GM13977 (cell line): ENCODE results near the gene RNF34.

Experiments
- DNase-seq: peaks from one replicate; pipeline ENCODE4 v3.0.0; 2012; ENCODE audit warnings: low spot score
- in situ Hi-C: fragments of 300-500 bp; cut with MboI; formaldehyde crosslinking; loops from one replicate; pipeline ENCODE4 v1.12.0; 2022; ENCODE audit warnings: low sequenced_read_pairs, low pct_unique_long_range_greater_than_20kb, mixed read lengths, inconsistent platforms; ENCODE audit not compliant: unreplicated experiment
- TF ChIP-seq, protein P1 (sequence below): IDR thresholded peaks from 2 replicates; pipeline ENCODE4 v1.5.1; 2012; ENCODE audit warnings: mild to moderate bottlenecking, control low read depth; ENCODE audit not compliant: insufficient read depth; ENCODE audit errors: extremely low read depth, missing control alignments

Gene RNF34

DNA sequence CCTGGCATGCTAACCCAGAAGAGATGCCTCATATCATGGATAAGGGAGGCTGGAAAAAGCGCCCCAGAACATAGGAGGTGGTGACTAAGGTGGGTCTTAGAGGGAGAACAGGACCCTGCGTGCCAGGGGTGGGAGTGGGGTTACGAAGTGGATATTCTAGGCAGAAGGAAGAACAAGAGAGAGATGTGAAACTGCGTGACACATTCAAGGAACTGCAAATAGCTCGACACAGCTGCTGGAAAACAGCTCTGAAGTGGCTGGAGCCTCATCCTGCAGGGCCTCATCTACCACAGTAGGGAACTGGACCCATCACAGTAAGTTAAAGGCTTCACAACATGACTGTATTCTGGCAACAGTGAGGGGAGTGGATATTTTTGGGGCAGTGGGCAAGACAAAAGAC lies 61.1 kb downstream of the RNF34 start:
- TF ChIP-seq, protein P1, sequence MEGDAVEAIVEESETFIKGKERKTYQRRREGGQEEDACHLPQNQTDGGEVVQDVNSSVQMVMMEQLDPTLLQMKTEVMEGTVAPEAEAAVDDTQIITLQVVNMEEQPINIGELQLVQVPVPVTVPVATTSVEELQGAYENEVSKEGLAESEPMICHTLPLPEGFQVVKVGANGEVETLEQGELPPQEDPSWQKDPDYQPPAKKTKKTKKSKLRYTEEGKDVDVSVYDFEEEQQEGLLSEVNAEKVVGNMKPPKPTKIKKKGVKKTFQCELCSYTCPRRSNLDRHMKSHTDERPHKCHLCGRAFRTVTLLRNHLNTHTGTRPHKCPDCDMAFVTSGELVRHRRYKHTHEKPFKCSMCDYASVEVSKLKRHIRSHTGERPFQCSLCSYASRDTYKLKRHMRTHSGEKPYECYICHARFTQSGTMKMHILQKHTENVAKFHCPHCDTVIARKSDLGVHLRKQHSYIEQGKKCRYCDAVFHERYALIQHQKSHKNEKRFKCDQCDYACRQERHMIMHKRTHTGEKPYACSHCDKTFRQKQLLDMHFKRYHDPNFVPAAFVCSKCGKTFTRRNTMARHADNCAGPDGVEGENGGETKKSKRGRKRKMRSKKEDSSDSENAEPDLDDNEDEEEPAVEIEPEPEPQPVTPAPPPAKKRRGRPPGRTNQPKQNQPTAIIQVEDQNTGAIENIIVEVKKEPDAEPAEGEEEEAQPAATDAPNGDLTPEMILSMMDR: no peak
- no peak for DNase-seq
- in situ Hi-C loops: no loop called here

DNA sequence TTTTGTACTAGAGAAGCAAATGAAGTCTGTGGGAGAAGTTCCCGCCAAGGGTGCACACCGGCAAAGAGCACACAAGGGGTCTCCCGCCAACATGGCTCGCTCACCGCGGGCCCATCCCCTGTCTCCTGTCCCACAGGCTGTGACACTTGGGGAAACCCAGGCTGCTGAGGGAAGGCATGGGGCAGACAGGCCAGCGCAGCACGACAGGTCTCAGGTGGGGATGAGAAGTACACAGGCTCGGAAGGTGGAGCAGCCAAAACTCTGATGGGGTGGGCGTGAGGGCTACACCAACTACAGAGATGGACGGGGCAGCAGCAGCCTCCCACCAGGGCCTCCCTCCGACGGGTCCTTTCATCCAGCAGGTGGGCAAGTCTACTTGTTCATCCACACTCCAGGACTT lies 64.4 kb downstream of the RNF34 start:
- TF ChIP-seq, protein P1: no peak
- in situ Hi-C loops: no loop called here
- no peak for DNase-seq

DNA sequence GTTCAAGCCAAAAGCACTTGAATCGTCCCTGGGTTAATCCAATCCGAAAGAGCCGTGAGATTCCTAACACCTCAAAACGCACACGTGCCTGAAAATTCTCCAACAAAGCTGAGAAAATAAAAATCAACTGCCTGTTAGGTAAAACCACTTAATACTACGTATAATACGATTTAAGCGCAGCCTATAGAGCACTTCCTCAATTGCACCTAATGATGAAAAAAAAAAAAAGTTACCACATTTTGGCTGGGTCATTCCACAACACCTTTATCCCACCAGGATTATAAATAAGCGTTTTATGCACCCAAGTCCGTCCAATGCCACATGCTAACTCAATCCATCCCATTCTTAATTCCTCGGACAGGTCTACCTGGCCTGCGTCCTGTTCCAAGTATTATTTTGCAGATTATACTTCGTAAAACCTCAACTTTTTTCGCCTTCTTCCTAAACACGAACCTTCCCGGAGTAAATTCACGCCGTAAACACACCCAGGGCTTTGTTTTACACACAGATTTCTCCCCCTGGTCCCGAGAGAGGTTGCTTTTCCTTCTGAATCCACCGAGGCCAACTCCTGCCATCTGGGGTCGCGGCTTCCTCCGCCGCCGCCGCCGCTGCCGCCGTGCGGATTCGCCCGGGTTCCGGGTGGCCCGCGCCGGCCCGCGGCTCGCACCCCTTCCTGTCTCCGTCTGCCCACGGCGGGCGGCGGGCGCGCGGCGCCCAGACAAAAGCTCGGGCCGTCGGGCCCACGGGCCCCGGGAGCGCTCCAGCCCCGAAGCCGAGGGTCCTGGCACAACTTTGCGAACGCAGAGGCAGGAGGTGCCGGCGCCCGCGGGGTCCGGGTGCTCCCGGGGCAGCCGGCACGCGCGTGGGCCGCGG lies 66.2 kb downstream of the RNF34 start:
- no peak for DNase-seq
- in situ Hi-C loops: no loop called here
- TF ChIP-seq, protein P1: peak; percentile 3

DNA sequence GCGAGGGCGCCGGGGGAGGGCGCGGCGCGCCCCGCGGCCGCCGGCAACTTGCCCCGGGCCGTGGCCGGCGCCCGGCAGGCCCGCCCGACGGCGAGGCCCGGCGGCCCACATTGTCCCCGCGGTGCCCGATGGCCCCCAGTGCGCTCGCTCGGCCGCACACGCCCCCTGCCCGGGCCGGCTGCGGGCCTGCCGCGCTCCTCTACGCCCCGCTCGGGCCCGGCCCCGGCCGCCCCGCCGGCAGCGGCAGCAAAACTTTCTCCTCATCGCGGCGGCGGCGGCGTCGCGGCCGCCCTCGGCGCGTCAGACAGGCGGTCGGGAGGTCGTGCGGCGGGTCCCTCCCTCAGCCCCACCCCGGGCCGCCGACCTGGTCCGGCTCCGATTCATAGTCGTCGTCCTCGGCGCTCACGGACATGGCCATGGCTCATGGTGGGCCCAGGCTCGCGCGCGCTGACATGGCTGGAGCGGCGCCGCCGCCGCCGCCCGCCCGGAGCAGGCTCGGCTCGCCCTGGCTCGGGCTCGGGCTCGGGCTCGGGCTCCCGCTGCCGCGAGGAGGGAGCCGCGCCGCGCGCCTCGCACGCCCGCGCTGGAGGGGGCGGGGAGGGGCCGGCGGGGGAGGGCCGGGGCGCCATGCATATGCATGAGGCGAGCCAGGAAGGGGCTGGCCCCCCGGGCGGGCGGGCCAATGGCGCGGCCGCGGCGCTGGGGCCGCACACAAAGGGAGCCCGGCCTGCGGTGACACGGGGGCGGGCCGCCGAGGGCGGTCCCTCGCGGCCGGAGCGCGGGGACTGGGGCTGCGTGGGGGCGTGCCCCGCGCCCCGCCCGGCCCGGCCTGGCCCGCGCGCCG lies 67.1 kb downstream of the RNF34 start:
- DNase-seq: peak; percentile 99
- in situ Hi-C loops: no loop called here

DNA sequence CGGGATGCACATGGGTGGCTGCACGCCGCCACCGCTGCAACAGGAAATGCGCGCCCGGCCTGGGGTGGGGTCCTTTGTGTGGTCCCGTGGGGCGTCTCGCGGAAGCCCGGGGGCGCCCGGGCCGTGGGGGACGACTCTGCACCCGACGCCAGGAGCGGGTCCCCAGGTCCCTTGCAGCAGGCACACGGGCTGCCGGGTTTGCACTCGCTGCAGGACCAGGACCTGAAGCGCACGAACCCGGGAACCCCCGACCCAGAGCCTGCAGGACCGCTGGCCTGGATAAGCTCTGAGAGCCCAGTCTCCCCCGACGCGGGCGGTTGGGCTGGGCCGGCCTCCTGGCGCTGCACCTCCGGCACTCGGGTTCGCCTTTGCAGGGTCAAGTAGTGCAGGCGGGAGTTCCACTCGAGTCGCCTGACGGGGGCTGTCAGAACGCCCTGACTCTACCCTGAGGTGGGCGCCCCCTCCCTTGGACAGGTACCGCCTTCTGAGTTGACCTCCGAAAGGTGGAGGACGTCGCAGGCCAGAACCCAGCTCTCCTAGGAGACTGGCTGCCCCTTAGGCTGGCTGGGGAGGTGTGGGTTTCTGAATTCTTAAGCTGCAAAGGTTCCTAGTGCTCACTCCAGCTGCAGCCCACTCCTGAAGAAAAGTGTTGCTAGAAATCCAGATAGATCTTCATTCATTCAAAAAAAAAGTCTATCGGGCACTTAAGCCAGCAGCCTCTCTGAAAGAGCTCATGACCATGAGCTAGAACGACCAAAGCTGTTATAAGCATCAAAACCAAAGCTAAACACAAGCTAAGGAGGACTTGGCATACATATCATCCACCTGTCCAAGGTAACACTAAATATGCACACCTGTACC lies 68.0 kb downstream of the RNF34 start:
- DNase-seq: peak; percentile 54
- in situ Hi-C loops: no loop called here
- TF ChIP-seq, protein P1: no peak

More for the DNA sequence above, 67.1 kb downstream of the RNF34 start:
- TF ChIP-seq, protein P1: no peak

DNA sequence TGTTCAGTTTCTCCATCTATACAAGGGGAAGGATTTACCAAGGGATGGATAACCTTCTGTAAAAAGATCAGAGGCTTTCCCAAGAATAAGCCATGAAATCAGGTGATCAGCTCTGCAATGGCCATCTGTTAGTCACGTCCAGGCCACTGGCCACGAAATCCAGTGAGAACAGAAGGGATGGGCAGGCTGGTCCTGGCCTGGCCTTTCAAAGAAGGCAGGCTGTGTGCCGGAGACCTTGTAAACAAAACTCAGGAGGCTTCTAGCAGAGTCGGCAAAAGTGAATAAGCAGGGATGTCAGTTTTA lies 68.5 kb downstream of the RNF34 start:
- TF ChIP-seq, protein P1: no peak
- DNase-seq: no peak
- in situ Hi-C loops: no loop called here
